PC-9 (cell line): Measurements from ENCODE around the gene NSD2. TPM values are rescaled to one million over a fixed set of nuclear protein-coding genes. Genes with fewer than 3 reads are reported as not detected.

ENCODE experiments used
- BruUV-seq: library from RNA; stranded (reverse); fragments of 400-500 nt; replicated peaks from 2 replicates; lab custom pipeline; 2021; lab: Mats Ljungman, UMichigan
- CTCF ChIA-PET: fragments of 300-600 bp; sonication (Branson Sonifier 250); formaldehyde crosslinking; loops from one replicate; lab custom pipeline; 2022; ENCODE audit warnings: antibody characterized with exemption; lab: Charles Lee
- POLR2A ChIA-PET: fragments of 300-600 bp; sonication (Branson Sonifier 250); formaldehyde crosslinking; loops from one replicate; lab custom pipeline; 2022; ENCODE audit warnings: antibody characterized with exemption; ENCODE audit not compliant: unreplicated experiment; lab: Charles Lee
- DNase-seq, 2 experiments: peaks; one replicate each; pipeline versions ENCODE4 v3.0.0 to v3.0.0-alpha.2; 2015 to 2022; ENCODE audit warnings: mixed read lengths in 1 of 2
- H2AFZ ChIP-seq: fragments of 200-600 bp; sonication (generic); 2 replicates; pipeline ENCODE4 v1.8.1; 2017; ENCODE audit warnings: antibody characterized with exemption
- H3F3A ChIP-seq: fragments of 200-600 bp; sonication (generic); 2 replicates; pipeline ENCODE4 v1.8.1; 2017; ENCODE audit warnings: antibody characterized with exemption, mild to moderate bottlenecking, low read depth; ENCODE audit not compliant: insufficient read depth
- H3K27ac ChIP-seq: fragments of 200-600 bp; sonication (generic); 2 replicates; pipeline ENCODE4 v1.6.1; 2016; ENCODE audit warnings: mixed run types
- H3K27me3 ChIP-seq: fragments of 200-600 bp; sonication (generic); 2 replicates; pipeline ENCODE4 v1.6.1; 2016; ENCODE audit warnings: low read depth, mixed run types; ENCODE audit not compliant: insufficient read depth
- H3K36me3 ChIP-seq: fragments of 200-600 bp; sonication (generic); 2 replicates; pipeline ENCODE4 v1.6.1; 2016; ENCODE audit warnings: low read depth, mixed run types
- H3K4me1 ChIP-seq: fragments of 200-600 bp; sonication (generic); replicated peaks from 2 replicates; pipeline ENCODE4 v1.6.1; 2016; ENCODE audit warnings: mixed run types; ENCODE audit not compliant: insufficient read depth
- H3K4me2 ChIP-seq: fragments of 200-600 bp; sonication (generic); 2 replicates; pipeline ENCODE4 v1.6.1; 2017; ENCODE audit warnings: mixed run types
- H3K4me3 ChIP-seq: fragments of 200-600 bp; sonication (generic); 2 replicates; pipeline ENCODE4 v1.6.1; 2016; ENCODE audit warnings: mixed run types
- H3K79me2 ChIP-seq: fragments of 200-600 bp; sonication (generic); 2 replicates; pipeline ENCODE4 v1.6.1; 2017; ENCODE audit warnings: low read depth, mixed run types
- H3K9me2 ChIP-seq: fragments of 200-600 bp; sonication (generic); 2 replicates; pipeline ENCODE4 v1.8.1; 2017; ENCODE audit warnings: mild to moderate bottlenecking; ENCODE audit not compliant: insufficient read depth
- H3K9me3 ChIP-seq: fragments of 200-600 bp; sonication (generic); 2 replicates; pipeline ENCODE4 v1.8.1; 2016; ENCODE audit warnings: low read depth; ENCODE audit not compliant: insufficient read depth
- H4K20me1 ChIP-seq: fragments of 200-600 bp; sonication (generic); 2 replicates; pipeline ENCODE4 v1.8.1; 2017; ENCODE audit not compliant: insufficient read depth
- CTCF ChIP-seq: fragments of 200-600 bp; sonication (generic); conservative IDR thresholded peaks from 2 replicates; pipeline ENCODE4 v1.6.1; 2017; ENCODE audit warnings: mixed run types, antibody characterized with exemption, mild to moderate bottlenecking, moderate library complexity
- EZH2 ChIP-seq: fragments of 200-600 bp; sonication (generic); IDR thresholded peaks from 2 replicates; pipeline ENCODE4 v1.8.0; 2017; ENCODE audit warnings: antibody characterized with exemption, low read depth
- intact Hi-C: fragments of 100-400 bp; cut with micrococcal nuclease; formaldehyde crosslinking; loops from one replicate; pipeline ENCODE4 v1.10.0; 2022; ENCODE audit not compliant: unreplicated experiment
- total RNA-seq: library from RNA; stranded (reverse); gene quantifications from 2 replicates; pipeline ENCODE4 v1.2.3, GENCODE V29; 2021

NSD2 gene
- total RNA-seq, 1 experiment from 2014 or later: 176 TPM

- ChIA-PET POLR2A (no interaction called here), CTCF (no interaction called here)
- no TSS peak for BruUV-seq
- H3K4me3 ChIP-seq: no peak overlapping the region
- no peak overlapping the region for H3K4me2 ChIP-seq
- intact Hi-C loops: loop anchor here (5.0 kb wide), 1 partner anchor 208 kb away; no protein-coding TSS in a partner anchor
- H3K4me1 ChIP-seq: no peaks in the 10 kb centered on the region
- H3K27ac ChIP-seq: no peak overlapping the region
- H3K36me3 ChIP-seq: 0 out of 2 replicates have a peak, but pooled peaks cover 21% of the 10 kb centered on the region
- no peaks in the 10 kb centered on the region for H3K27me3 ChIP-seq
- H3K9me3 ChIP-seq: no peaks in the 10 kb centered on the region
- H3K9me2 ChIP-seq: no peaks in the 10 kb centered on the region
- DNase-seq: no peak
- H3F3A ChIP-seq: peaks cover 43% of the 10 kb centered on the region; the same call in 1 of the 2 replicates
- no peak overlapping the region for H2AFZ ChIP-seq
- TF ChIP-seq EZH2 (no peak), CTCF (no peak)
- no peaks in the 10 kb centered on the region for H3K79me2 ChIP-seq
- peaks cover 21% of the 10 kb centered on the region; the same call in 1 of the 2 replicates for H4K20me1 ChIP-seq
Observed at GRCh38 chr4:1979477-1980196, 108.4 kb downstream of the NSD2 start.

GRCh38 chr4:1980561-1981041 lies 109.4 kb downstream of the NSD2 start:
- BruUV-seq: no TSS peak
- POLR2A ChIA-PET: no interaction called here

More at GRCh38 chr4:1980561-1981041, 109.4 kb downstream of the NSD2 start:
- CTCF ChIA-PET: no interaction called here
- H3K79me2 ChIP-seq: no peaks in the 10 kb centered on the region
- H3K4me1 ChIP-seq: no peaks in the 10 kb centered on the region
- intact Hi-C loops: loop anchor here (5.0 kb wide), 1 partner anchor 207 kb away; no protein-coding TSS in a partner anchor
- H4K20me1 ChIP-seq: peaks cover 21% of the 10 kb centered on the region; the same call in 1 of the 2 replicates
- no peak overlapping the region for H3K27ac ChIP-seq
- TF ChIP-seq CTCF (no peak), EZH2 (no peak)
- H3K27me3 ChIP-seq: no peaks in the 10 kb centered on the region
- no peak for DNase-seq
- H3F3A ChIP-seq: peaks cover 43% of the 10 kb centered on the region; the same call in 1 of the 2 replicates
- H3K4me2 ChIP-seq: no peak overlapping the region
- H3K4me3 ChIP-seq: no peak overlapping the region
- H3K9me3 ChIP-seq: no peaks in the 10 kb centered on the region
- 0 out of 2 replicates have a peak, but pooled peaks cover 21% of the 10 kb centered on the region for H3K36me3 ChIP-seq
- no peaks in the 10 kb centered on the region for H3K9me2 ChIP-seq
- no peak overlapping the region for H2AFZ ChIP-seq
